SK-N-SH (cell line): ENCODE data around the gene GFM1.

Experiments
- NRF1 ChIP-seq: IDR thresholded peaks from 2 replicates; pipeline ENCODE4 v1.6.1; 2012; ENCODE audit warnings: low read depth, mild to moderate bottlenecking, low read length
- TF ChIP-seq, protein P1 (sequence below): fragments of 200-600 bp; sonication (generic); IDR thresholded peaks from 2 replicates; pipeline ENCODE4 v1.6.1; 2017; ENCODE audit warnings: antibody characterized with exemption, mild to moderate bottlenecking, moderate library complexity

DNA sequence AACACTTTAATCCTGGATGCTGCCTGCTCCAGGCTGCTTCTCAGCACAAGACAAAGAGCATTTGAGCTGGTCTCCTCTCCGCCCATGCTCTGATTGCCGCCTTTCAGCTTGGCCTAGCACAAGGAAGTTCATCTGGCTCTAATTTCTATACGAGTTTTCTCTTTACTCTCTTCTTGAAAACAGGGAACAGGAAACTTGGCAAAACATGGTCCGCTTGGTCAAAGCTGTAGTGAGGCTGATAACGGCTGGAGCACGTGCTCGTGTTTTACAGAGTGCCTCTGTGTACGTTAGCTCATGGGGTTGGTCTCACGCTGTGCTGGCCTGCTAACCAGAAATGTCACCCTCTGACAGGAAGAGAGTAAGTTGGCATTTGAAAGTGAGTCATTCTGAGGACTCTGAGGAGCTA, 68.8 kb downstream of the GFM1 start:
- TF ChIP-seq, protein P1, sequence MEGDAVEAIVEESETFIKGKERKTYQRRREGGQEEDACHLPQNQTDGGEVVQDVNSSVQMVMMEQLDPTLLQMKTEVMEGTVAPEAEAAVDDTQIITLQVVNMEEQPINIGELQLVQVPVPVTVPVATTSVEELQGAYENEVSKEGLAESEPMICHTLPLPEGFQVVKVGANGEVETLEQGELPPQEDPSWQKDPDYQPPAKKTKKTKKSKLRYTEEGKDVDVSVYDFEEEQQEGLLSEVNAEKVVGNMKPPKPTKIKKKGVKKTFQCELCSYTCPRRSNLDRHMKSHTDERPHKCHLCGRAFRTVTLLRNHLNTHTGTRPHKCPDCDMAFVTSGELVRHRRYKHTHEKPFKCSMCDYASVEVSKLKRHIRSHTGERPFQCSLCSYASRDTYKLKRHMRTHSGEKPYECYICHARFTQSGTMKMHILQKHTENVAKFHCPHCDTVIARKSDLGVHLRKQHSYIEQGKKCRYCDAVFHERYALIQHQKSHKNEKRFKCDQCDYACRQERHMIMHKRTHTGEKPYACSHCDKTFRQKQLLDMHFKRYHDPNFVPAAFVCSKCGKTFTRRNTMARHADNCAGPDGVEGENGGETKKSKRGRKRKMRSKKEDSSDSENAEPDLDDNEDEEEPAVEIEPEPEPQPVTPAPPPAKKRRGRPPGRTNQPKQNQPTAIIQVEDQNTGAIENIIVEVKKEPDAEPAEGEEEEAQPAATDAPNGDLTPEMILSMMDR: no peak
- no peak for TF ChIP-seq NRF1
